Dedifferentiated amniotic fluid mesenchymal stem cell (primary cell): ENCODE results near the gene LY6G5C.

Source experiments
- DNase-seq: peaks from one replicate; pipeline ENCODE4 v3.0.0-alpha.2; 2016; ENCODE audit errors: extremely low spot score

The LY6G5C gene

DNA sequence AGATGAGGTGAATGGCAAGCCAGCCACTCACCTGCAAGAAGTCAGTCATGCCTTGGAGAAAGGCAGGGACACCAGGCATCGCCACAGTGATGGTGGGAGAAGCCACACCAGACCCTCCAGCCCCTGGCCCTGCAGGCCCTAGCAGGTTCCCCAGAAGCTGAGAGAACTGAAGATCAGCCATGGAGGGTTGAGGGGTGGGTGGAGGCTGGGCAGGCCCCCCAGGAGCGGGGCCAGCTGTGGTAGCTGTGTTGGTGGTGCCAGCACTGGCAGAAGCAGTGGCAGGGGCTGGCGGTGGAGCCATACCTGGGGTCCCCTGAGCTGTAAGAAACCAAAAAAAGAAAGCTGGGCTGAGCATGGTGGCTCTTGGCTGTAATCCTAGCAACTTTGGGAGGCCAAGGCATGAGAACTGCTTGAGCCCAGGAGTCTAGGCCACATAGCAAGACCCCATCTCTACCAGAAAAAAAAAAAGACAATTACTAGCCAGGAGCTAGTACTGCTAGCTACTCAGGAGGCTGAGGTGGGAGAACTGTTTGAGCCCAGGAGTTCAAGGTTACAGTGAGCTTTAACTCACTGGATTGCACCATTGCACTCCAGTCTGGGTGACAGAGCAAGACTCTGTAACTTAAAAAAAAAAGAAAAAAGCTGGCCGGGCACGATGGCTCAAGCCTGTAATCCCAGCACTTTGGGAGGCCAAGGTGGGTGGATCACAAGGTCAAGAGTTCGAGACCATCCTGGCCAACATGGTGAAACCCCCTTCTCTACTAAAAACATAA, 37.9 kb downstream of the LY6G5C start:
- no peak for DNase-seq

DNA sequence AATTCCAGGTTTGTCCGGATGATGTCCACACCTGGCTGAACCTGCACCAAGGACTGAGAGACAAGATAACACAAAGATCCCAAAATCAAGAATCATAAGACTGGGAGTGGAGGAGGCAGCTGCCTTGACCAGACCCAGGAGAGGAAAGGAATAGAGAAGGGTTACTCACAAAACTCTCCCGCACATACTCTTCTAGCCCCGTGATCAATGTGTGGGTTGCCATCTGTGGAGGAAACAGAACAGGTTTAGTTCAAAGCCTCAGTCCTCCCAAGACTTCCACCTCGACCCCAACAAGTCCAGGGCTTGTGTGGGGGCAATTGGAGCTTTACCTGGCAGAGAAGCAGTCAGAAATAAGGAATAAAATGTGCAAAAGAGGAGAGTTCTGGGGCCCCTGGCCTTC, 39.5 kb downstream of the LY6G5C start:
- no peak for DNase-seq

DNA sequence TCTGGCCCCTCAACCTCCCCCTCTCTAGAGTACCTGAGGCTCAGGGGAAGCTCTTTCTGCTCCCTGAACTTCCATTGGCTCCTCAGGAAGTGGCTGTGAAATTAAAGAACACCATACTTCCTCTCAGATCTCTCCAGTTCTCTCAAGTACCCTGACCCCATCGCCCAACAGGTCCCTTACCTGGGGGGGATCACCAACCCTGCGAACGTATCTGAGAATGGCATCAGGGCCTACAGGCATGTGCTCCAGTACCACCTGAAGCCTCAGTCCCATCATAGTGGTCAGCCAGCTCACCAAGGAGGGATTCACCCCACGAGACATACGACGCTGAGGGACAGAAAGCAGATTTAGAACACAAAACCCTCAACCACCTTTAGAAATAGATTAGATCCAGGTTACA, 40.3 kb downstream of the LY6G5C start:
- DNase-seq, result no peak

DNA sequence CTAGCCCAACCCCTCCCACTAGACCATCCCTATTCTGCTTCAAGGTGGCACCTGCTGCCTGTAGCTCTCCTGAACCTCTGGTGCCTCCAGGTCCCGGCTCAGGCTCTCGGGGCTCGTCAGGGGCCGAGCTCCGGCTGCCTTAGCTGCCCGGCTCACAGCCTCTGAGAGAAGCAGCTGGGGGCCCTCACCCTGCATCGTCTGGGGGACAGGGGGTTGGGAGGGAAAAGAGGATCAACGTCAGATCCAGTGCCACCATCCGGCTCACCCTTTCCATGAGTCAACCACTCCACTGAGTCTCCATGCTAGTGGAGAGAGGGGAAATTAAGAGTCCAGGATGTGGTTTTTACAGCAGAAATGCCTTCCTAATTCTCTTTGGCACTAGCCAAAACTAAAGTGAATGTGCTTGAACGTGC, 41.4 kb downstream of the LY6G5C start:
- DNase-seq, result no peak

DNA sequence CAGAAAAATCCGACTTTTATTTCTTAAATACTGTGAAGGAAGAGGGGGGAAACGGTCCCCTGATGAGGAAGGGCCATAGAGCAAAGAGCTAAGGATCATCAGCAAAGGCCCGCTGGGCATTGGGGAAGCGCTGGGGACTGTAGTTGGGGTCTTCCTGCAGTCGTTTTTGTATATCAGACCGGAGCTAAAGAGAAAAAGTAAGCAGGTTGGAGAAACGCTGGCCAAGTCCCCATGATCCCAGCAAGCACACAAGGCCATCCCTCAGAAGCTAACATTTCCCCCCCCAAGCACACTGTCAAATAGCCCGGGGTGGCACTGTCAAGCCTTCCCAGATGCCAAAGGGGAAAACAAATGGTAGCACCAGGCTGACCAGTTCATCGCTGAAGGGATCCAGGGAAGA, 41.8 kb downstream of the LY6G5C start:
- no peak for DNase-seq

DNA sequence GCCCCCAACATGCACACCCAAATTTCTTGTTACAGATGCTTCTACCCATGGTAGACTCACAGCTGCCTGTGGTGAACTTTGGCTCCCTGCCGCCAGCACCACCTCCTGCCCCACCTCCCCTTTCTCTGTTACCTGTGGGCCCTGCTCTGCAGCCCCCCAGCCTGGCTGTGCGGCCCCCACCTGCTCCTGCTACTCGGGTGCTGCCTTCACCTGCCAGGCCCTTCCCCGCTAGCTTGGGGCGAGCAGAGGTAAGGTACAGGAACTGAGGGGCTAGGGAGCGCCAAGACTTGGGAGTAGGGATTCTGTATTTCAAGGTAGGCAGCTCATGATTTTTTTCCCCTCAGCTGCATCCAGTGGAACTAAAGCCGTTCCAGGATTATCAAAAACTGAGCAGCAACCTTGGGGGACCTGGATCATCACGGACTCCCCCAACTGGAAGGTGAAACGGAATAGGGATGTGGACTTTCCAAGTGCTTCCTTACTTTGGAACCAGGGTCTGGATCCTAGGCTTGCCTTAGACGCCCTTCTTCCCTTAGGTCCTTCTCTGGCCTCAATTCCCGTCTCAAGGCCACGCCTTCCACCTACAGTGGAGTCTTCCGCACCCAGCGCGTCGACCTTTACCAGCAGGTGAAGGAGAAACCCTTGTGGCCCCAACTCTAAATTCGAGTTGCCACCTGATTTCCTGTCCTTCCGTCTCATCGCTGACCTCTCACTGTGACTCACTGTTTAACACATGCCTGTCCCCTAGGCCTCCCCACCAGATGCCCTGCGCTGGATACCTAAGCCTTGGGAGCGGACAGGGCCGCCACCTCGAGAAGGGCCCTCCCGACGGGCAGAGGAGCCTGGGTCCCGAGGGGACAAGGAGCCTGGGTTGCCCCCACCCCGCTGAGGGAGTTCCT, 43.9 kb downstream of the LY6G5C start:
- DNase-seq, result no peak

DNA sequence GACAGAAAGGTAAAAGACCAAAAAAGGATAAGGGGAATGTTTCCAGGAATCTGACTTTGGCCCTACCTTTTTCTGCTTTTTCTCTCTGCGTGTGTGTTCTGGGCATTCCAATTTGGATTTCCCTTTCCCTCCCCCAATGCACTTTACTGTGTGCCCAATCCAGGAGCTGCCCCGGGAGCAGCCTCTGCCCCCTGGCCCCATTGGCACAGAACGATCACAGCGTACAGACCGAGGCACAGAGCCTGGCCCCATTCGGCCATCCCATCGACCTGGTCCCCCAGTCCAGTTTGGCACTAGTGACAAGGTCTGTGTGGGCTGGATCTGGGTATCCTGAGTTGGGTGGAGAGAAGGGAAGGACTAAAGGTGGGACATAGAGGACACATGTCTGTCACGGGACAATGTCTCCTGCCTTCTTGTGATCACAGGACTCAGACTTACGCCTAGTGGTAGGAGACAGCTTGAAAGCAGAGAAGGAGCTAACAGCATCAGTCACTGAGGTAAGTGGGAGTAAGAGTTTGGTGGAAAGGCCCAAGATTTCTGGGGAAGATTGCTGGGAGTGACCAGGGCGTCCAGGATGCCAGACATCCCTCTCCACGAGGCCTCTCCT, 45.8 kb downstream of the LY6G5C start:
- DNase-seq, result no peak

DNA sequence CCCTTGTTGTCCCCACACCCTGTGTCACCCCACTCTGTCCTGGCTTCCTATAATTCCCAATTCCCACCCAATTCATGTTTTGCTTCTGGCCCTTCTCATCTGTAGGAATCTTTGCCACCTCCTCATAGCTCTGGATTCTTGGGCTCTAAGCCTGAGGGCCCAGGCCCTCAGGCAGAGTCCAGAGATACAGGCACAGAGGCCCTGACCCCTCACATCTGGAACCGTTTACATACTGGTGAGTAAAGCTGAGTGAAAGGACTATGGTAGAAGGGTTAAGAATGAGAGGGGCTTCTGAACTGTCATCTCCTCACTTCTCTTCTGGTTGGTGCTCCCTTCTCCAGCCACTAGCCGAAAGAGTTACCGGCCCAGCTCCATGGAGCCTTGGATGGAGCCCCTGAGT, 46.7 kb downstream of the LY6G5C start:
- no peak for DNase-seq

DNA sequence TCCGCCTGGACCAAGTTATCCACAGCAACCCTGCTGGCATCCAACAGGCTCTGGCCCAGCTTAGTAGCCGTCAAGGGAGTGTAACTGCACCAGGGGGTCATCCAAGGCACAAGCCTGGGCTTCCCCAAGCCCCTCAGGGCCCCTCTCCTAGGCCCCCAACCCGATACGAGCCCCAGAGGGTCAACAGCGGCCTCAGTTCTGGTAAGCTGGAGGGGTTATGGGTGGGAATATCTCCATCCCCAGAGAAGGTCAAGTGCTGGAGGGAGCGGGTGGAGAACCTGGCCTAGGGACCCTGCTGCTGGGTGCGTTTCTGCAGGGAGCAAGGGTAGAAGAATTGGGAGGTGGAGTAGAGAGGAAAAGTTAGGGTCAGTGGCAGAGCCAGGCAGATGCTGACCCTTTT, 47.4 kb downstream of the LY6G5C start:
- DNase-seq, result no peak

DNA sequence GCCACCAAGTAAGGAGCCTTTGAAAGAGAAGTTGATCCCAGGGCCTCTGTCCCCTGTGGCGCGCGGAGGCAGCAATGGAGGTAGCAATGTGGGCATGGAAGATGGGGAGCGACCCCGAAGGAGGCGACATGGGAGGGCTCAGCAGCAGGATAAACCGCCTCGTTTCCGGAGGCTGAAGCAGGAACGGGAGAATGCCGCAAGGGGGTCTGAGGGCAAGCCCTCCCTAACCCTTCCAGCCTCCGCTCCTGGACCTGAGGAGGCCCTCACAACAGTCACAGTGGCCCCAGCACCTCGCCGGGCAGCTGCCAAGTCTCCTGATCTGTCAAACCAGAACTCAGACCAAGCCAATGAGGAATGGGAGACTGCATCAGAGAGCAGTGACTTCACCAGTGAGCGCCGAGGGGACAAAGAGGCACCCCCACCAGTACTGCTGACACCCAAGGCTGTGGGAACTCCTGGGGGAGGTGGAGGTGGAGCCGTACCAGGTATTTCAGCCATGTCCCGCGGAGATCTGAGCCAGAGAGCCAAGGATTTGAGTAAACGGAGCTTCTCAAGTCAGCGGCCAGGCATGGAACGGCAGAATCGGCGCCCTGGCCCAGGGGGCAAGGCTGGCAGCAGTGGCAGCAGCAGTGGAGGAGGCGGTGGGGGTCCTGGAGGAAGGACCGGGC, 48.5 kb downstream of the LY6G5C start:
- no peak for DNase-seq

DNA sequence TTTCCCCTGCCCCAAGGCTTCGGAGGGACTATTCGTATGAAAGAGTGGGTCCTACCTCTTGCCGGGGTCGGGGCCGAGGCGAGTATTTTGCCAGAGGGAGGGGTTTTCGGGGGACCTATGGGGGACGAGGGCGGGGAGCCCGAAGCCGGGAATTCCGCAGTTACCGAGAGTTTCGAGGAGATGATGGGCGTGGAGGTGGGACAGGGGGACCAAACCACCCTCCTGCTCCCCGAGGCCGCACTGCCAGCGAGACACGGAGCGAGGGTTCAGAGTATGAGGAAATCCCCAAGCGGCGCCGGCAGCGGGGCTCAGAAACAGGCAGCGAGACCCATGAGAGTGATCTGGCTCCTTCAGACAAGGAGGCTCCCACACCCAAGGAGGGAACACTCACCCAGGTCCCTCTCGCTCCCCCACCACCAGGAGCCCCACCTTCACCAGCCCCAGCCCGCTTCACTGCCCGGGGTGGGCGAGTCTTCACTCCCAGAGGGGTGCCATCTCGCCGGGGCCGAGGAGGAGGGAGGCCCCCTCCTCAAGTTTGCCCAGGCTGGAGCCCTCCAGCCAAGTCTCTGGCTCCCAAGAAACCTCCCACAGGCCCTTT, 49.1 kb downstream of the LY6G5C start:
- DNase-seq, result no peak

DNA sequence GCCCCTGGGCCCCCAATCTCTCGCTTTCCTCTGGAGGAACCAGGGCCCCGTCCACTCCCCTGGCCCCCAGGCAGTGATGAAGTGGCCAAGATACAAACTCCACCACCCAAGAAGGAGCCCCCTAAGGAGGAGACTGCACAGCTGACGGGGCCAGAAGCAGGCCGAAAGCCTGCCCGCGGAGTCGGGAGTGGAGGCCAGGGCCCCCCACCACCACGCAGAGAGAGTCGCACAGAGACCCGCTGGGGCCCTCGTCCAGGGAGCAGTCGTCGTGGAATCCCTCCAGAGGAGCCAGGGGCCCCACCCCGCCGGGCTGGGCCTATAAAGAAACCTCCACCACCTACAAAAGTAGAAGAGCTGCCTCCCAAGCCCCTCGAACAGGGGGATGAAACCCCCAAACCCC, 49.7 kb downstream of the LY6G5C start:
- no peak for DNase-seq

DNA sequence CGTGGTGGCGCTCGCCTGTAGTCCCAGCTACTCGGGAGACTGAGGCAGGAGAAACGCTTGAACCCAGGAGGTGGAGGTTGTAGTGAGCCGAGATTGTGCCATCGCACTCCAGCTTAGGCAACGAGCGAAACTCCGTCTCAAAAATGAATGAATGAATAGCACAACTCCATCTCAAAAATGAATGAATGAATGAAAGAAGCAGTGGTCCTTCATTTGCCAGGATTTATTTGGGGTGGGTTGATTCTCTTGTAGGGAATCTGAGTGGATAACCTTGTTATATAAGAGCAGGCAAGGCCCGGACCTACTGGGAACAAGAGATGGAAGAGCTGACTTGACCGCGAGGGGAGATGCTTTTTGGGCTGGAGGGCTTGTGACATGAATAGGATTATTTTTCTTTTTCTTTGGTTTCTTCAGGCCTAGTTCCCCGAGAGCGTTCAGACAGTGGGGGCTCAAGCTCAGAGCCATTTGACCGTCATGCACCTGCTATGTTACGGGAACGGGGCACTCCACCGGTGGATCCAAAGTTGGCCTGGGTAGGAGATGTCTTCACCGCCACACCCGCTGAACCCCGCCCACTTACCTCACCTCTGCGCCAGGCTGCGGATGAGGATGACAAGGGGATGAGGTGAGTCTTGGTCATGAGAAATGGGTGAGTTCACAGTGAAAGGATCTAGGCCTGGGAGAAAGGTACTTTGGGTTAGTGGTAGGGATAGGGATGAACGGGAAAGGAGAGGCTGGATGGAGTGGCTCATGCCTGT, 50.5 kb downstream of the LY6G5C start:
- DNase-seq, result no peak

DNA sequence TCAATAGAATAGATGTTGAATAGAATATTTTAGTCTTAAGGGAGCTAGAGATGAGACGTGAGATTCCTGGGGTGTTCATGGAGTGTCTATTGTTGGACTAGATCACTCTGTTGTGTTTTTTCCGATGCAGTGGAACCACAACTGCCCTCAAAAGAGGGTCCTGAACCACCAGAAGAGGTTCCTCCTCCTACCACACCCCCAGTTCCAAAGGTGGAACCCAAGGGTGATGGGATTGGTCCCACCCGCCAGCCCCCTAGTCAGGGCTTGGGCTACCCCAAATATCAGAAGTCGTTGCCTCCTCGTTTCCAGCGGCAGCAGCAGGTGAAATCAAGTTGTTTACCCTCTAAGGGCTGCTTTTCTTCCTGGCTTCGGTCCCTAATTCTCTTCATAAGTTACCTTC, 51.9 kb downstream of the LY6G5C start:
- no peak for DNase-seq

DNA sequence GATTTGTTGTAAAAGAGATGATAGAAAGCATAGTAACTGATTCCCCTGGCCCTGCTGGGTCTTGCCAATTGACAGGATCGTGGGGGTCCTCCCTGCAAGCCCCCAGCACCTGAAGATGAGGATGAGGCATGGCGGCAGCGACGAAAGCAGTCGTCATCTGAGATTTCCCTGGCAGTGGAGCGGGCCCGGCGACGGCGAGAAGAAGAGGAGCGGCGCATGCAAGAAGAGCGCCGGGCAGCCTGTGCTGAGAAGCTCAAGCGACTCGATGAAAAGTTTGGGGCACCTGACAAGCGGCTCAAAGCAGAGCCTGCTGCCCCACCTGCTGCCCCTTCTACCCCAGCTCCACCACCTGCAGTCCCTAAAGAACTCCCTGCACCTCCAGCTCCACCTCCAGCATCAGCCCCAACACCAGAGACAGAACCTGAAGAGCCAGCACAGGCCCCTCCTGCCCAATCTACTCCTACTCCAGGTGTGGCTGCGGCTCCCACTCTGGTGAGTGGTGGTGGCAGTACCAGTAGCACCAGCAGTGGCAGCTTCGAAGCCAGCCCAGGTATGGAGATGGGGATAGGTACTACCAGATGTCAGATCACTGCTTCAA, 53.1 kb downstream of the LY6G5C start:
- no peak for DNase-seq

DNA sequence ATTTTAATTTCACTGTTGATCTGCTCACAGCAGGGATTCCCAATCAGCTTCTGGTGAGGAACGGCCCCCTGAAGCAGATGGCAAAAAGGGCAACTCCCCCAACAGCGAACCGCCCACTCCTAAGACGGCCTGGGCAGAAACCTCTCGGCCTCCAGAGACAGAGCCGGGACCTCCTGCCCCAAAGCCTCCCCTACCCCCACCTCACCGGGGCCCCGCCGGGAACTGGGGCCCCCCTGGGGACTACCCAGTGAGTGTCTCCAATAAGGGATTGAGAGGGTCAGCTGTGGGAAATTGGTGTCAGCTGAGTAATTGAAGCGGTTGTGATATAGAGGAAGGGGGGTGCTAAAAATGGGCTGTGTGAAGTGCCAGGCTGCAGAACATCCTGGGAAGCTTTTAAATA, 53.9 kb downstream of the LY6G5C start:
- DNase-seq, result no peak
